ENCODE measurements around the gene CDHR5. TPM values are rescaled to one million over a fixed set of nuclear protein-coding genes. Genes with fewer than 3 reads are reported as not detected.

The CDHR5 gene
- total RNA-seq, 2 donors from 2014 or later: 0.13 to 0.27 TPM

GRCh38 chr11:603154-603553 is 21.6 kb downstream of the CDHR5 start:
- H3K36me3 Mint-ChIP-seq (ENCODE audit: low read depth): peaks cover 61% of the 10 kb centered on the region
- peaks cover 76% of the 10 kb centered on the region for H3K36me3 ChIP-seq (ENCODE audit: control insufficient read depth, insufficient read depth, low read length)
- no peak overlapping the region for H3K4me3 ChIP-seq (ENCODE audit: low read length)
- H3K9me3 ChIP-seq (ENCODE audit: control insufficient read depth, low read length): no peaks in the 10 kb centered on the region
- 95 to 96% methylated on average over 11 to 13 of the region's 13 CpGs for WGBS, 2 experiments (ENCODE audit: insufficient coverage in 1 of 2, insufficient read length in 1 of 2)
- no peak overlapping the region for H3K27ac Mint-ChIP-seq
- no peaks in the 10 kb centered on the region for H3K27me3 Mint-ChIP-seq (ENCODE audit: insufficient read depth)
- H3K4me3 Mint-ChIP-seq: no peak overlapping the region
- no peak overlapping the region for H3K27ac ChIP-seq (ENCODE audit: low read depth, low read length)
- no peak for DNase-seq
- H3K9ac ChIP-seq (ENCODE audit: extremely low read depth, low read length, poor library complexity, severe bottlenecking): no peak overlapping the region
- H3K4me1 ChIP-seq (ENCODE audit: control insufficient read depth, insufficient read depth, low read length): no peaks in the 10 kb centered on the region
- H3K4me1 Mint-ChIP-seq: no peaks in the 10 kb centered on the region
- no peaks in the 10 kb centered on the region for H3K27me3 ChIP-seq (ENCODE audit: control insufficient read depth, insufficient read depth, low read length, poor library complexity, severe bottlenecking)
- no peak for TF ChIP-seq CTCF (conservative IDR thresholded peaks at IDR 0.05)
- H3K9me3 Mint-ChIP-seq: no peaks in the 10 kb centered on the region

DNA sequence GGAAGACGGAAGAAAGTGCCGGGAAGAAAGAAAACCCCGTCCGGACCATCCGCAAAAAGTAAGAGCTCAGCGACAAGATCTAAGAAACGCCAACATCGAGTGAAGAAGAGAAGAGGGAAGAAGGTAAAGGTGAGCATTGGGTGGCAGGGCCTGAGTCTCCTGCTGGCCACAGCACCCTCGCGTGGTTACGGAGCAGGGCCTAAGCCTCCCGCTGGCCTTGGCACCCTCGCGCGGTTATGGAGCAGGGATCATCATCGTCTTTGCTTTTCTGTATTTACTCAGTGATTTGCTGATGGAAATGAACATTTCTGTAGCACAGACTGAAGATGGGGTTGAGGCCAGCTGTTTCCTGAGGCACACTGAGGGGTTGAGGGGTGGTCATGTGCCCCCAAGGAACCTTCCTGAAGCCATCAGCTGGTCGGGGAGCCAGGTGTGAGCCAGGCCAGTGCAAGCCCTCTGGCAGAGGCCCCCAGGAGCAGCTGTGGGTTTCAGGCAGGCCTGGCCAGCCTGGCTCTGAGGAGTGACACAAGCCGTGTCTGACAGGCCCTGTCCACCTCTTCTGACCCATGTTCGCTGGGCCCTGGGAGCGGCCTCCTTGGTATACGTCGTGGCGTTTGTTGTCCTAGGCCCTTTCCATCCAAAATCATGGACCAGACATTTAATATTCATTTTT is 23.0 kb downstream of the CDHR5 start:
- no peak for TF ChIP-seq CTCF (conservative IDR thresholded peaks at IDR 0.05)
- Histone ChIP-seq H3K4me1 (ENCODE audit: control insufficient read depth, insufficient read depth, low read length) (no peaks in the 10 kb centered on the region), H3K9me3 (ENCODE audit: control insufficient read depth, low read length) (no peaks in the 10 kb centered on the region), H3K27me3 (ENCODE audit: control insufficient read depth, insufficient read depth, low read length, poor library complexity, severe bottlenecking) (no peaks in the 10 kb centered on the region), H3K9ac (ENCODE audit: extremely low read depth, low read length, poor library complexity, severe bottlenecking) (no peak overlapping the region), H3K27ac (ENCODE audit: low read depth, low read length) (no peak overlapping the region), H3K4me3 (ENCODE audit: low read length) (no peak overlapping the region), H3K36me3 (ENCODE audit: control insufficient read depth, insufficient read depth, low read length) (peaks cover 67% of the 10 kb centered on the region)
- 95 to 96% methylated on average over 17 to 23 of the region's 23 CpGs for WGBS, 2 experiments (ENCODE audit: insufficient coverage in 1 of 2, insufficient read length in 1 of 2)
- Mint-ChIP-seq H3K27ac (peak overlapping the region; percentile 1), H3K27me3 (ENCODE audit: insufficient read depth) (no peaks in the 10 kb centered on the region), H3K36me3 (ENCODE audit: low read depth) (peaks cover 59% of the 10 kb centered on the region), H3K9me3 (no peaks in the 10 kb centered on the region), H3K4me1 (no peaks in the 10 kb centered on the region), H3K4me3 (no peak overlapping the region)
- no peak for DNase-seq

GRCh38 chr11:598005-598680 is 26.6 kb downstream of the CDHR5 start:
- H3K36me3 Mint-ChIP-seq (ENCODE audit: low read depth): peaks cover 60% of the 10 kb centered on the region
- H3K9me3 Mint-ChIP-seq: no peaks in the 10 kb centered on the region
- TF ChIP-seq CTCF (conservative IDR thresholded peaks at IDR 0.05): no peak
- no peaks in the 10 kb centered on the region for H3K4me1 Mint-ChIP-seq
- Histone ChIP-seq H3K4me3 (ENCODE audit: low read length) (no peak overlapping the region), H3K36me3 (ENCODE audit: control insufficient read depth, insufficient read depth, low read length) (peaks cover 74% of the 10 kb centered on the region), H3K9me3 (ENCODE audit: control insufficient read depth, low read length) (no peaks in the 10 kb centered on the region), H3K9ac (ENCODE audit: extremely low read depth, low read length, poor library complexity, severe bottlenecking) (no peak overlapping the region), H3K4me1 (ENCODE audit: control insufficient read depth, insufficient read depth, low read length) (no peaks in the 10 kb centered on the region), H3K27me3 (ENCODE audit: control insufficient read depth, insufficient read depth, low read length, poor library complexity, severe bottlenecking) (no peaks in the 10 kb centered on the region), H3K27ac (ENCODE audit: low read depth, low read length) (no peak overlapping the region)
- no peak overlapping the region for H3K27ac Mint-ChIP-seq
- DNase-seq: no peak
- 93 to 95% methylated on average over 25 to 30 of the region's 30 CpGs for WGBS, 2 experiments (ENCODE audit: insufficient coverage in 1 of 2, insufficient read length in 1 of 2)
- H3K4me3 Mint-ChIP-seq: no peak overlapping the region
- H3K27me3 Mint-ChIP-seq (ENCODE audit: insufficient read depth): no peaks in the 10 kb centered on the region

Data from endodermal cell (in vitro differentiated cells).